Activated T-helper 17 cell treated with anti-CD3 and anti-CD28 coated beads, Interleukin-2, amount 50 U/mL, for 72 hours (primary cell): ENCODE results near the gene PPCS. TPM values are rescaled to one million over a fixed set of nuclear protein-coding genes. Genes with fewer than 3 reads are reported as not detected.
"Not testable (repeated sequence)": the region's sequence is repeated elsewhere in the genome, so short reads cannot be mapped to it uniquely, and the experiment has no call there.

ENCODE experiments used
- ATAC-seq: fragments of 150-1000 bp; cut with Tn5 transposase; replicated peaks from 2 replicates; pipeline ENCODE4 v1.10.0; 2021; ENCODE audit warnings: mild to moderate bottlenecking, moderate library complexity
- H3K27ac Mint-ChIP-seq: one replicate; pipeline ENCODE4 v1.8.0; 2022; ENCODE audit warnings: mixed read lengths
- H3K27me3 Mint-ChIP-seq: one replicate; pipeline ENCODE4 v1.8.0; 2022; ENCODE audit warnings: mixed read lengths
- H3K36me3 Mint-ChIP-seq: one replicate; pipeline ENCODE4 v1.8.0; 2022; ENCODE audit warnings: low read depth, mild to moderate bottlenecking, mixed read lengths
- H3K4me1 Mint-ChIP-seq: one replicate; pipeline ENCODE4 v1.8.0; 2022; ENCODE audit warnings: mixed read lengths
- H3K4me3 Mint-ChIP-seq: one replicate; pipeline ENCODE4 v1.8.0; 2022; ENCODE audit warnings: mild to moderate bottlenecking, mixed read lengths
- H3K9me3 Mint-ChIP-seq: one replicate; pipeline ENCODE4 v1.8.0; 2022; ENCODE audit warnings: mixed read lengths
- total RNA-seq, 2 donors: library from RNA; stranded (reverse); gene quantifications; one replicate each; pipeline ENCODE4 v1.2.3, GENCODE V29; 2022

Gene PPCS
- total RNA-seq, 2 donors from 2014 or later = 34.9 to 40.9 TPM

DNA sequence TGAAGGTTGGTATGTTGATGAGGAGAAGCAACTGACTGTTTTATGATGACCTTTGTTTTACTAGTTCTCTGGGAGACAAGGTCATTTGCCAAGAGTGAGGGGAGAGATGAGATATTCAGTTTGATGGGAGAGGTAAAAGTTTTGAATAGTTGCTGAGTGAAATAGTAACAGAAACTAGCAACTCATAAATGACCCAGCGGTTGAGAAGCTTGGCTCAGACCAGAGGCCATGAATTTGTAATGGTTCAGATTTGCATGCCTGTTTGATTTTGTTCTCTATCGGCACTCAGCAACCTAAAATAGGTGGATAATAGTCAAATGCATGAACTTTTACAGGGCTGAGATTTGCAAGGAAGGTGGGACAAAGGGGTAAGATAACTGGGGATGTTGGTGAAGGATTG is 13.4 kb downstream of the PPCS start:
- H3K4me3 Mint-ChIP-seq = no peak overlapping the region
- no peaks in the 10 kb centered on the region for H3K9me3 Mint-ChIP-seq
- H3K36me3 Mint-ChIP-seq = no peaks in the 10 kb centered on the region
- ATAC-seq = peak; percentile 24
- H3K27me3 Mint-ChIP-seq = no peaks in the 10 kb centered on the region
- H3K27ac Mint-ChIP-seq = no peak overlapping the region
- no peaks in the 10 kb centered on the region for H3K4me1 Mint-ChIP-seq

DNA sequence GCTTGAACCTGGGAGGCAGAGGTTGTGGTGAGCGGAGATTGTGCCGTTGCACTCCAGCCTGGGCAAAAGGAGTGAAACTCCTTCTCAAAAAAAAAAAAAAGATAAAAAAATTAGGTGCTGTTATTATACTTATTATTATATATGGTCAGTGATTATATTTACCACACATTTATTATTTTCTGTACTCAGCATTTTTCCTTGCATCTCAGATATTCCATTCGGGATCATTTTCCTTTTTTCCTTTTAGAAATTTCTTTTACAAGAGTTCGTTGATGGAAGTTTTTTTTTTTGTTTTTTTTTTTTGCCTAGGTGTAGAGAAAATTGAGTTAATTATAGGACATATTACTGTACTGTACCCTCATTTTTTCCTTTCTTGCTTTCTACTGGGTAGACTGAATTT is 20.3 kb downstream of the PPCS start:
- no peaks in the 10 kb centered on the region for H3K9me3 Mint-ChIP-seq
- no peak for ATAC-seq
- no peak overlapping the region for H3K27ac Mint-ChIP-seq
- no peaks in the 10 kb centered on the region for H3K4me1 Mint-ChIP-seq
- no peak overlapping the region for H3K4me3 Mint-ChIP-seq
- no peaks in the 10 kb centered on the region for H3K27me3 Mint-ChIP-seq
- no peaks in the 10 kb centered on the region for H3K36me3 Mint-ChIP-seq

DNA sequence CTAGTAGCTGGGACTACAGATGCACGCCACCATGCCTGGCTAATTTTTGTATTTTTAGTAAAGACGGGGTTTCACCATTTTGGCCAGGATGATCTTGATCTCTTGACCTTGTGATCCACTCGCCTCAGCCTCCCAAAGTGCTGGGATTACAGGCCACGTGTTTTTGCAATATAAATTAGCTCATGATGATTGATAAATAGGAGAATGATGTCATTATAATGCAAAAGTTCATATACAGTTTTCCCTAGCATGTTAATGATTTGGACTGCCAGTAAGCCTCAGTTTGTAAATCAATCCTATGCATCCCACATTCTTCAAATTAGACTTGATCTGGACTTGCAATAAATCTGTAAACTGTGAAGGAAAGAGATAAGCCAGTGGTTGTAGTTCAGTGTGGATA is 21.0 kb downstream of the PPCS start:
- H3K27me3 Mint-ChIP-seq, H3K4me3 Mint-ChIP-seq, H3K27ac Mint-ChIP-seq, H3K36me3 Mint-ChIP-seq, H3K4me1 Mint-ChIP-seq, H3K9me3 Mint-ChIP-seq, ATAC-seq: not testable (repeated sequence)

DNA sequence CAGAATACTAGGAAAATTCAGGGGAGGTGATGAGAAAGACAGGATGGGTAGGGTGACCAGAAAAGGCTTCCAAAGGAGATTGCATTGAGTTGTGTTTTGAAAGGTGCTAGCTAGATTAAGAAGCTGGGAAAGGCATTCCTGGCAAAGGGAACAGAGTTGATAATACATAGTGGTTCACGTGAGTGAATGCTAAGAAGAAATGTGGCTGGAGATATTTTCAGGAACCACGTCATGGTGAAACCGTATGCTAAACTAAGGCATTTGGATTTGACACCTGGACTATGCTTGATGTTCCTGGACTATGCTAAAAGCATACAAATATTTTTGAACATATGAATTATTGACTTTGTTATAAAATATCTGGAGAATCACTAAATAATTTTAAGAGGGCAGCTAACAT is 21.4 kb downstream of the PPCS start:
- Mint-ChIP-seq H3K9me3 (no peaks in the 10 kb centered on the region), H3K36me3 (peaks cover 6% of the 10 kb centered on the region), H3K27ac (no peak overlapping the region), H3K27me3 (no peaks in the 10 kb centered on the region), H3K4me1 (no peaks in the 10 kb centered on the region), H3K4me3 (no peak overlapping the region)
- no peak for ATAC-seq

DNA sequence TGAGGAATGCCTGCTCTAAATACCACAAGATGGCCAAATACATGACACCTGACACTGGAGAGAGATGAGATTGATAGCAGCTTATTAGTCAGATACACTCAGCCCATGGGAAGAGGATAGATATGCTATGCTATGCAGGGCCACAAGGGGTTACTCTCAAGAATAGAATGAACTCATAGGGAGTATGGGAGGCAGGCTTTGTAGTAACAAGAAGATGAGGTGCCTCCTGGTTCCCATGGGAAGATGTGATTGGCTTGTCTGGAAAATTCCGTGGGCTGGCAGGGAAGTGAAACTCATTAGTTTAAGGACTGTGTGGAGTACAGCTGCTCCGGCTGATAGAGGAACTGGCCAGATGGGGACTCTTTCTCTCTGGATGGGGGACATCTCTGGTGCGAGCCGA is 23.3 kb downstream of the PPCS start:
- Mint-ChIP-seq H3K27ac (no peak overlapping the region), H3K27me3 (no peaks in the 10 kb centered on the region), H3K9me3 (no peaks in the 10 kb centered on the region), H3K36me3 (peaks cover 14% of the 10 kb centered on the region), H3K4me3 (no peak overlapping the region), H3K4me1 (no peaks in the 10 kb centered on the region)
- ATAC-seq = peak; percentile 29

DNA sequence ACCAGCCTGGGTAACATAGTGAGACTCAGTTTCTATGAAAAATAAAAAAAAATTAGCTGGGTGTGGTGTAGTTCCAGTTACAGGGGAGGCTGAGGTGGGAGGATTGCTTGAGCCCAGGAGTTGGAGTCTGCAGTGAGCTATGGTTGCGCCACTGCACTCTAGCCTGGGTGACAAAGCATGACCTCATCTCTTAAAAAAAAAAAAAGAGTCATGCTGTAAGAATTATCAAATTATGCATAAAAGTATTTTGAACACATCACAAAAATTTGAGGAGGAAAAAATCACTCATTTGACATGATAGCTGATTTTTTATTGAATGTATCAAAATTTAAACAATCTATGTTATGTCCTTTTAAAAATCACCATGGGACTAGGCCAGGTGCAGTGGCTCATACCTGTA is 24.6 kb downstream of the PPCS start:
- Mint-ChIP-seq H3K27ac (no peak overlapping the region), H3K4me1 (no peaks in the 10 kb centered on the region), H3K27me3 (no peaks in the 10 kb centered on the region), H3K9me3 (no peaks in the 10 kb centered on the region), H3K4me3 (no peak overlapping the region), H3K36me3 (peaks cover 20% of the 10 kb centered on the region)
- no peak for ATAC-seq

DNA sequence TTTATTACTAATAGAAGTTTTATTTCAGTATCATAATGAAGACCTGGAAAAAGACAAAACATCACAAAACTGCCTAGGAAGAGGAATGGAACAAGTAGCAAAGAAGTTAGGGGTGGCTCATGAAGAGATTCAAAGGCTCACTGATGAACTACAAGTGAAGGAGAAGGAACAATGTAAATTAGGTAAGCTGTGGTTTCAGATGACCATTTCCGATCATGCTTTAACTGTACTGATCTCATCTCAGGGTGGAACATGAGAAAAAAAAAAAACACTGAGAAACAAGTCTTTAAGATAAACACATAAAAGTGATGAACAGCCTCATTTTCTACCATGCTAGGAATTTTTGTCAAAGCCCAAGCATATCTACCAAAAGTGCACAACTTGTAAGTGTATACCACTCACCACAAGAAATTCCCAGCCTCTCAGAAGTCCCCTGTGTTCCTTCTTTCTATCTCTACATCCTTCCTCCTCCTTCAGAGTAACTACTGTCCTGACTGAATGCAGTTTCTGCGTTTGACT is 26.4 kb downstream of the PPCS start:
- Mint-ChIP-seq H3K4me3 (no peak overlapping the region), H3K27me3 (no peaks in the 10 kb centered on the region), H3K9me3 (no peaks in the 10 kb centered on the region), H3K4me1 (no peaks in the 10 kb centered on the region), H3K27ac (no peak overlapping the region), H3K36me3 (peaks cover 20% of the 10 kb centered on the region)
- ATAC-seq = no peak

DNA sequence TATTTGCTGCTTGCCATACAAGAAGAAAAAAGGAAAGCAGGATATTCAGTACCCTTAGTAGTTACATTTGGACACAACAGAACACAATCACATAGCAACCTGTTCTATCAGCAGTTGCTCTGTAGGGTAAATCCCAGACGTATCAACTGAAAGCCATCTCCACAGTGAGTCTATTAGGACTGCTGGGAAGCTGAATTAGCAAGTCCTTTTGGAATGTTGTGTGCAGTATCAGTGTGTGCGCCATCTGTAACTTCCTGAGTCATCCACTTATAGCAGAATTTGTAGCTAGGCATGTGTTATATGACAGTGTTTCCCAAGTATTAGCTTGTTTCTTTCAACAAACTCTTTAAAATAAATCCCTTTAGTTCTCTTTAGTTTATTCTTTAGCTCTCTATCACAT is 28.0 kb downstream of the PPCS start:
- Mint-ChIP-seq H3K9me3 (no peaks in the 10 kb centered on the region), H3K4me3 (no peak overlapping the region), H3K4me1 (no peaks in the 10 kb centered on the region), H3K27me3 (no peaks in the 10 kb centered on the region), H3K36me3 (peaks cover 20% of the 10 kb centered on the region), H3K27ac (no peak overlapping the region)
- no peak for ATAC-seq

DNA sequence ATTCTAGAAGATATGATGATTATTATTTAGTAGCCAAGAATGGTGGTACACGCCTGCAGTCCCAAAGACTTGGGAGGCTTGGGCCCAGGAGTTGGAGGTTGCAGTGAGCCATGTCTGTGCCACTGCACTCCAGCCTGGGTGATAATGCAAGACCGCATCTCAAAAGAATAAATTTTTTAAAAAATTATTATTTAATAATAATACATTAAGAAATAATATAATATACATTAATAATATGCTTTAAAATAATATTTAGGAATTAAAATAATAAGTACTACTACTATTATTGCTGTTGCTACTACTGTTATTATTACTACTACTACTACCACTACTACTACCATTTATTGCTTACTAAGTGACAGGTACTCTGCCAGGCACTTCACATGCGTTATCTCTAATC is 33.9 kb downstream of the PPCS start:
- Mint-ChIP-seq H3K36me3 (peaks cover 2% of the 10 kb centered on the region), H3K4me1 (no peaks in the 10 kb centered on the region), H3K4me3 (no peak overlapping the region), H3K27me3 (no peaks in the 10 kb centered on the region), H3K27ac (no peak overlapping the region), H3K9me3 (no peaks in the 10 kb centered on the region)
- ATAC-seq = no peak

DNA sequence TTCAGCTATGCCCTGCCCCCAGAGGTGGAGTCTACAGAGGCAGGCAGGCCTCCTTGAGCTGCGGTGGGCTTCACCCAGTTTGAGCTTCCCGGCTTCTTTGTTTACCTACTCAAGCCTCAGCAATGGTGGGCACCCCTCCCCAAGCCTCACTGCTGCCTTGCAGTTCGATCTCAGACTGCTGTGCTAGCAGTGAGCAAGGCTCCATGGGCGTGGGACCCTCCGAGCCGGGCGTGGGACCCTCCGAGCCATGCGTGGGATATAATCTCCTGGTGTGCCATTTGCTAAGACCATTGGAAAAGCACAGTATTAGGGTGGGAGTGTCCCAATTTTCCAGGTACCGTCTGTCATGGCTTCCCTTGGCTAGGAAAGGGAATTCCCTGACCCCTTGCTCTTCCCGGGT is 45.7 kb downstream of the PPCS start:
- H3K27me3 Mint-ChIP-seq, H3K9me3 Mint-ChIP-seq: not testable (repeated sequence)
- peaks cover 26% of the 10 kb centered on the region for H3K36me3 Mint-ChIP-seq

DNA sequence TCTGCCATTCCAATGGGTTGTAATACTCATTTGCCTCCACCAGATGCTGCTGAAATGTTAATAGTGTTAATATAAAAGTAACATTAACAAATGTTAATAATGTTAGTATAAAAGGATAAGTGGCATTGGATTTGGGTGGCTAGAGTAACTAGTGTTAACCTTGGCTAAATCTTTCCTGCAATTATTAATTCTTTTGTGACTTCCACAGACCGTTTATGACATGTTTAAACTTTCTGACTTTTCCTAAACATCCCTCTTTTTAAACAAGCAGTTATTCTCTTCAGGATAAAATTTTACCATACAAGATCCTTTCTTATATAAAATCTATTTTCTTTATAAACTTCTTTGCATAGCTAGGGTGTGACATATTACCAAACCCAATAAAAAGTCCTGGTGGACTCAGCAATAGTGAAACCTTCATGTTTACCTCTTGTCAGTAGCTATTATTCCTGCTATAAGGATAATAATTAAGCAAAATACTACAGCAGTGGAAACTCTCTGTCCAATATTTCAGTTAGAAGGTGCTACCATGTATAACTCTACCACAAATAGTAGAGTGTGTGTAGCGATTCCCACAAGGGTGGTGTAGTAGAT is 48.3 kb downstream of the PPCS start:
- Mint-ChIP-seq H3K27me3 (no peaks in the 10 kb centered on the region), H3K27ac (no peak overlapping the region), H3K4me1 (no peaks in the 10 kb centered on the region), H3K4me3 (no peak overlapping the region), H3K36me3 (peaks cover 26% of the 10 kb centered on the region), H3K9me3 (peaks cover 8% of the 10 kb centered on the region)
- no peak for ATAC-seq

More for the DNA sequence above, 45.7 kb downstream of the PPCS start:
- H3K4me1 Mint-ChIP-seq, H3K27ac Mint-ChIP-seq, H3K4me3 Mint-ChIP-seq, ATAC-seq: not testable (repeated sequence)

DNA sequence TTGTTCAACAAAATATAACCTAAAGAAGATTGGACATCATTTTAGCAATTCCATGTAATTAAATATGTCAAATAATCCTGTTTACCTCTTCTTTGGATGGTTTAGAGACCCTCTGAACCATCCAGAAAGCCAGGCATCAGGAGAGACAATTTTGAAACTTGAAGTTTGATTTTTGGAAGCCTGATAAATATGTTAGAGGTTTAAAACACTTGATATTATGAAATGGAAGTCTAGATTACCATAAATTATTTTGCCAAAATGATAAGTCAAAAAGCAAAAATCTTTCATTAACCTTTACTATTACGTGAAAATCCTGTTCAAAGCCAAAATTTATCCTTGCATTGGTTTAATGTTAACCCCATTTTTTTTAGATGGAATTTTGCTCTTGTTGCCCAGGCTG is 50.2 kb downstream of the PPCS start:
- no peaks in the 10 kb centered on the region for H3K27me3 Mint-ChIP-seq
- H3K36me3 Mint-ChIP-seq = peaks cover 17% of the 10 kb centered on the region

More for the DNA sequence above, 50.2 kb downstream of the PPCS start:
- Mint-ChIP-seq H3K4me3 (no peak overlapping the region), H3K27ac (no peak overlapping the region), H3K9me3 (peaks cover 12% of the 10 kb centered on the region), H3K4me1 (no peaks in the 10 kb centered on the region)
- ATAC-seq = no peak

Other genes starting within 250 kb of the PPCS start
- 10 to 100 TPM; 48.8 to 53.6 TPM for gene FOXJ3, start 121.3 kb upstream of the PPCS start, total RNA-seq
- 10 to 100 TPM in 1 of 2 donors, 1 to 10 TPM in 1; 6.4 to 16.3 TPM for gene RIMKLA, start 75.8 kb upstream of the PPCS start, total RNA-seq
- gene ZMYND12, start 521 bp upstream of the PPCS start, total RNA-seq = under 1 TPM; 0.50 to 0.90 TPM
- 1 to 10 TPM; 2.4 to 5.2 TPM for gene CCDC30, start 6.7 kb downstream of the PPCS start, total RNA-seq
- 100 to 1,000 TPM in 1 of 2 donors, 10 to 100 TPM in 1; 58.3 to 101 TPM for gene PPIH, start 201.9 kb downstream of the PPCS start, total RNA-seq
- 100 to 1,000 TPM; 501 to 981 TPM for gene YBX1, start 225.9 kb downstream of the PPCS start, total RNA-seq